Gastrocnemius medialis (tissue), 4 donors: ENCODE data around the gene SPRR2B. TPM values are rescaled to one million over a fixed set of nuclear protein-coding genes. Genes with fewer than 3 reads are reported as not detected.
"Not testable (repeated sequence)": the region's sequence is repeated elsewhere in the genome, so short reads cannot be mapped to it uniquely, and the experiment has no call there.

ENCODE experiments used
- ATAC-seq, 2 donors: fragments of 150-250 bp; one replicate each; pipeline ENCODE4 v1.9.1; 2016
- DNase-seq, 2 donors: peaks; one replicate each; pipeline ENCODE4 v3.0.0-alpha.2; 2019
- H3K27ac ChIP-seq, 4 donors: fragments of 200-600 bp; sonication (generic); 1 replicate in 1 of 4; 2 replicates in 3 of 4; pipeline ENCODE4 v1.5.1; 2016 to 2018; ENCODE audit warnings: mild to moderate bottlenecking in 2 of 4, moderate library complexity in 1 of 4
- H3K27me3 ChIP-seq, 3 donors: fragments of 200-600 bp; sonication (generic) in 2 of 3; 1 replicate in 1 of 3; 2 replicates in 2 of 3; pipeline versions ENCODE4 v1.5.1 to v1.6.0; 2016 to 2019; ENCODE audit warnings: mild to moderate bottlenecking in 1 of 3, moderate library complexity in 1 of 3
- H3K36me3 ChIP-seq, 2 donors: fragments of 200-600 bp; sonication (generic) in 1 of 2; one replicate each; pipeline ENCODE4 v1.5.1; 2017 to 2018
- H3K4me1 ChIP-seq, 2 donors: fragments of 200-600 bp; sonication (generic) in 1 of 2; one replicate each; pipeline ENCODE4 v1.5.1; 2016 to 2017; ENCODE audit warnings: mild to moderate bottlenecking in 2 of 2
- H3K4me3 ChIP-seq, 4 donors: fragments of 200-600 bp; sonication (generic) in 3 of 4; 1 replicate in 1 of 4; 2 replicates in 3 of 4; pipeline ENCODE4 v1.5.1; 2016 to 2019; ENCODE audit warnings: mild to moderate bottlenecking in 2 of 4
- H3K9me3 ChIP-seq, 3 donors: fragments of 200-600 bp; sonication (generic) in 2 of 3; 1 replicate in 1 of 3; 2 replicates in 2 of 3; pipeline ENCODE4 v1.5.1; 2016 to 2019
- CTCF ChIP-seq, 5 experiments: fragments of 450-650 bp in 3 of 5; fragments of 200-600 bp in 2 of 5; sonication (generic) in 2 of 5; IDR thresholded peaks in 4 of 5; conservative IDR thresholded peaks in 1 of 5; 1 replicate in 4 of 5; 2 replicates in 1 of 5; pipeline ENCODE4 v1.5.1; 2016 to 2019; ENCODE audit warnings: antibody characterized with exemption in 5 of 5, mild to moderate bottlenecking in 3 of 5, moderate library complexity in 3 of 5
- POLR2A ChIP-seq, 2 donors: fragments of 450-650 bp; IDR thresholded peaks; one replicate each; pipeline ENCODE4 v1.6.1; 2017; ENCODE audit warnings: antibody characterized with exemption in 2 of 2, mild to moderate bottlenecking in 2 of 2, moderate library complexity in 2 of 2
- in situ Hi-C, 4 donors: fragments of 200-750 bp; cut with MboI; loops; one replicate each; pipeline versions ENCODE4 v1.15.0 to v1.8.0; 2017; ENCODE audit warnings: low sequenced_read_pairs in 4 of 4
- intact Hi-C: fragments of 100-400 bp; cut with DNase I; formaldehyde crosslinking; loops from one replicate; pipeline ENCODE4 v1.15.1; 2023; ENCODE audit warnings: low total_unique reads
- total RNA-seq, 4 donors: library from RNA; depleted of rRNA; stranded (reverse); fragments of >200 nt; gene quantifications; one replicate each; pipeline versions ENCODE4 v1.1.0 to v1.2.3, GENCODE V29; 2016

Gene SPRR2B
- total RNA-seq = not detected

GRCh38 chr1:153071511-153071910 lies at the start of gene SPRR2B:
Gene SPRR2B (minus strand): TSS chr1:153071611. CDS start chr1:153070839, 772 bp downstream.
- intact Hi-C loops = no loop called here
- in situ Hi-C loops = no loop called here

GRCh38 chr1:153120945-153121344 lies 49.5 kb upstream of the SPRR2B start:
- ATAC-seq (no peak), DNase-seq (no peak)
- Histone ChIP-seq H3K36me3 (no peaks in the 10 kb centered on the region), H3K4me1 (no peaks in the 10 kb centered on the region), H3K27ac (no peak overlapping the region), H3K9me3 (no peaks in the 10 kb centered on the region), H3K27me3 (no peaks in the 10 kb centered on the region), H3K4me3 (no peak overlapping the region)
- intact Hi-C loops = no loop called here
- in situ Hi-C loops = no loop called here
- no peak for TF ChIP-seq CTCF (IDR thresholded peaks at IDR 0.05 in 4 of 5, conservative IDR thresholded peaks at IDR 0.05 in 1 of 5)
- TF ChIP-seq POLR2A (IDR thresholded peaks at IDR 0.05) = no peak

More at GRCh38 chr1:153071511-153071910, at the start of gene SPRR2B:
- H3K4me3 ChIP-seq = no peak within 1 kb of the TSS
- H3K36me3 ChIP-seq = no peaks in the 10 kb centered on the region
- no peak for DNase-seq
- H3K27me3 ChIP-seq = no peaks in the 10 kb centered on the region
- H3K4me1 ChIP-seq = no peaks in the 10 kb centered on the region
- no peak for ATAC-seq
- no peak within 1 kb of the TSS for H3K27ac ChIP-seq
- no peaks in the 10 kb centered on the region for H3K9me3 ChIP-seq
- TF ChIP-seq POLR2A (IDR thresholded peaks at IDR 0.05) (no peak), CTCF (IDR thresholded peaks at IDR 0.05 in 4 of 5, conservative IDR thresholded peaks at IDR 0.05 in 1 of 5) (no peak)

GRCh38 chr1:153119491-153119971 lies 48.1 kb upstream of the SPRR2B start:
- TF ChIP-seq CTCF (IDR thresholded peaks at IDR 0.05 in 4 of 5, conservative IDR thresholded peaks at IDR 0.05 in 1 of 5) = no peak
- TF ChIP-seq POLR2A (IDR thresholded peaks at IDR 0.05) = no peak
- Histone ChIP-seq H3K27ac (no peak overlapping the region), H3K4me3 (no peak overlapping the region), H3K27me3 (no peaks in the 10 kb centered on the region), H3K4me1 (no peaks in the 10 kb centered on the region), H3K9me3 (no peaks in the 10 kb centered on the region), H3K36me3 (no peaks in the 10 kb centered on the region)
- intact Hi-C loops = no loop called here
- DNase-seq (no peak), ATAC-seq (no peak)
- in situ Hi-C loops = no loop called here

- ATAC-seq, in situ Hi-C loops, H3K4me3 ChIP-seq, H3K4me1 ChIP-seq, DNase-seq, intact Hi-C loops, H3K27ac ChIP-seq, H3K36me3 ChIP-seq, H3K9me3 ChIP-seq, H3K27me3 ChIP-seq: not testable (repeated sequence)
These were observed 43.9 kb upstream of the SPRR2B start for GRCh38 chr1:153115264-153115663.

GRCh38 chr1:153113416-153113815 lies 42.0 kb upstream of the SPRR2B start, which contains the start of gene SPRR2F:
Gene SPRR2F (minus strand): TSS chr1:153113516. CDS start chr1:153112733, 783 bp downstream.
- TF ChIP-seq POLR2A (IDR thresholded peaks at IDR 0.05) (no peak), CTCF (IDR thresholded peaks at IDR 0.05 in 4 of 5, conservative IDR thresholded peaks at IDR 0.05 in 1 of 5) (no peak)
- Histone ChIP-seq H3K4me3 (no peak within 1 kb of the TSS), H3K27ac (no peak within 1 kb of the TSS), H3K36me3 (no peaks in the 10 kb centered on the region), H3K9me3 (no peaks in the 10 kb centered on the region), H3K27me3 (no peaks in the 10 kb centered on the region), H3K4me1 (no peaks in the 10 kb centered on the region)
- no peak for DNase-seq
- in situ Hi-C loops (no loop called here), intact Hi-C loops (no loop called here)
- no peak for ATAC-seq

GRCh38 chr1:153112454-153112853 lies 41.0 kb upstream of the SPRR2B start:
- H3K4me3 ChIP-seq, DNase-seq, H3K36me3 ChIP-seq, ATAC-seq, intact Hi-C loops, H3K27ac ChIP-seq, in situ Hi-C loops, H3K27me3 ChIP-seq, H3K9me3 ChIP-seq, H3K4me1 ChIP-seq: not testable (repeated sequence)
